HCT116 (cell line): ENCODE data around the gene NBEAL2.

Experiments used
- ATF3 ChIP-seq: IDR thresholded peaks from 2 replicates; pipeline ENCODE4 v1.6.1; 2012
- CBX3 ChIP-seq: IDR thresholded peaks from 2 replicates; pipeline ENCODE4 v1.6.1; 2012; ENCODE audit warnings: low read depth
- CTCF ChIP-seq, 3 experiments: fragments of 200-600 bp in 1 of 3; sonication (generic) in 1 of 3; IDR thresholded peaks in 2 of 3; conservative IDR thresholded peaks in 1 of 3; 2 replicates each; pipeline ENCODE4 v1.5.1; 2012 to 2017; ENCODE audit warnings: low read depth in 2 of 3, low read length in 2 of 3, antibody characterized with exemption in 1 of 3, borderline replicate concordance in 1 of 3, control low read depth in 1 of 3, mild to moderate bottlenecking in 1 of 3, mixed read lengths in 1 of 3, mixed run types in 1 of 3, moderate library complexity in 1 of 3; ENCODE audit not compliant: insufficient read depth in 1 of 3
- EZH2phosphoT487 ChIP-seq: fragments of 200-600 bp; IDR thresholded peaks from 2 replicates; pipeline ENCODE4 v1.6.1; 2018; ENCODE audit warnings: antibody characterized with exemption, borderline replicate concordance
- SIN3A ChIP-seq: IDR thresholded peaks from 2 replicates; pipeline ENCODE4 v1.6.1; 2012; ENCODE audit warnings: low read depth

- no peak for TF ChIP-seq CTCF (IDR thresholded peaks at IDR 0.05 in 2 of 3, conservative IDR thresholded peaks at IDR 0.05 in 1 of 3; ENCODE audit: borderline replicate concordance in 1 of 3, insufficient read depth in 1 of 3, low read depth in 2 of 3, low read length in 2 of 3)
- no peak for TF ChIP-seq ATF3
- no peak for TF ChIP-seq SIN3A
- no peak for TF ChIP-seq CBX3
- TF ChIP-seq EZH2phosphoT487 = no peak
These were observed 1.1 kb upstream of the NBEAL2 start for GRCh38 chr3:46978381-46978780.
